C4-2B (cell line): ENCODE results near the gene NSF.

ENCODE experiments used
- H3K27ac ChIP-seq: fragments of 450-650 bp; 2 replicates; pipeline ENCODE4 v1.5.1; 2017
- CTCF ChIP-seq: fragments of 450-650 bp; conservative IDR thresholded peaks from 2 replicates; pipeline ENCODE4 v1.5.1; 2017; ENCODE audit warnings: mild to moderate bottlenecking
- ZFX ChIP-seq: fragments of 450-650 bp; IDR thresholded peaks from 2 replicates; pipeline ENCODE4 v1.6.1; 2017

NSF gene

GRCh38 chr17:46794318-46794717 is 203.8 kb downstream of the NSF start:
- no peak for TF ChIP-seq ZFX
- no peak for TF ChIP-seq CTCF
- H3K27ac ChIP-seq = no peak overlapping the region

GRCh38 chr17:46795379-46795952 is 205.0 kb downstream of the NSF start:
- TF ChIP-seq ZFX (no peak), CTCF (no peak)

GRCh38 chr17:46796084-46796483 is 205.6 kb downstream of the NSF start:
- H3K27ac ChIP-seq = no peak overlapping the region
- no peak for TF ChIP-seq CTCF
- no peak for TF ChIP-seq ZFX

More at GRCh38 chr17:46795379-46795952, 205.0 kb downstream of the NSF start:
- H3K27ac ChIP-seq = no peak overlapping the region

GRCh38 chr17:46796524-46796923 is 206.1 kb downstream of the NSF start:
- no peak overlapping the region for H3K27ac ChIP-seq

GRCh38 chr17:46796956-46797530 is 206.6 kb downstream of the NSF start:
- TF ChIP-seq CTCF (no peak), ZFX (no peak)
- H3K27ac ChIP-seq = no peak overlapping the region

More at GRCh38 chr17:46796524-46796923, 206.1 kb downstream of the NSF start:
- TF ChIP-seq CTCF (no peak), ZFX (no peak)

GRCh38 chr17:46800573-46800972 is 210.1 kb downstream of the NSF start:
- H3K27ac ChIP-seq = no peak overlapping the region
- TF ChIP-seq CTCF = no peak
- TF ChIP-seq ZFX = no peak

- H3K27ac ChIP-seq = no peak overlapping the region
- TF ChIP-seq ZFX = no peak
Measured at GRCh38 chr17:46802800-46803199, 212.3 kb downstream of the NSF start.

GRCh38 chr17:46803544-46803943 is 213.1 kb downstream of the NSF start:
- TF ChIP-seq ZFX (no peak), CTCF (no peak)
- no peak overlapping the region for H3K27ac ChIP-seq
